Mesodermal cell (in vitro differentiated cells): ENCODE data around the gene PARD3B.

Source experiments
- H3K27ac ChIP-seq: 2 replicates; pipeline ENCODE4 v1.7.0; 2013; ENCODE audit warnings: mild to moderate bottlenecking, low read depth, low read length, moderate library complexity; ENCODE audit not compliant: severe bottlenecking
- H3K36me3 ChIP-seq: 2 replicates; pipeline ENCODE4 v1.7.1; 2013; ENCODE audit warnings: mild to moderate bottlenecking, low read length, moderate library complexity; ENCODE audit not compliant: control insufficient read depth, insufficient read depth
- H3K4me1 ChIP-seq: one replicate; pipeline ENCODE4 v1.7.1; 2013; ENCODE audit warnings: mild to moderate bottlenecking, low read length; ENCODE audit not compliant: insufficient read depth, control insufficient read depth, poor library complexity, severe bottlenecking
- H3K4me3 ChIP-seq: 2 replicates; pipeline ENCODE4 v1.7.0; 2013; ENCODE audit warnings: low read length, control low read depth, mild to moderate bottlenecking; ENCODE audit not compliant: insufficient read depth, poor library complexity, severe bottlenecking; ENCODE audit errors: extremely low read depth
- H3K9me3 ChIP-seq: 2 replicates; pipeline ENCODE4 v1.7.1; 2013; ENCODE audit warnings: mild to moderate bottlenecking, low read length, moderate library complexity; ENCODE audit not compliant: control insufficient read depth
- WGBS, 2 experiments: methylation state at CpG; one replicate each; pipeline ENCODE4 v1.1.5; 2013; ENCODE audit warnings: missing lambda C conversion rate in 2 of 2; ENCODE audit not compliant: insufficient coverage in 2 of 2; 5-methylcytosine and 5-hydroxymethylcytosine counted together

PARD3B gene

DNA sequence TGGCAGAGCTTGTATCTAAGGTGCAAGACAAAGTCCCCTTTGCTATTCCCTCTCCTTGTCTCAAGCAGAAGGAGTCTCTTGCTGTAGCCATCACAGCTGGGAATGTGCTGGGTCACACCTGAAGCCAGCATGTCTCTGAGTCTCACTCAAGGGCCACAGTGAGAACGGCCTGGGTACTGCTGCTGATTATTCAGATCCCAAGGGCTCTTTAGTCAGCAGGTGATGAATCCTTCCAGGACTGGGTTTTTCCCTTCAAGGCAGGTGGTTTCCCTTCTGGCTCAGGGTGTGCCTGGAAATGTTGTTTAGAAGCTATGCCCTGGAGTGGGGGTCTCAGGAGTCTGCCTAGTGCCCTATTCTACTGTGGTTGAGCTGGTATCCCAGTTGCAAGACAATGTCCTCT, 356.3 kb downstream of the PARD3B start:
- no peak overlapping the region for H3K27ac ChIP-seq
- 44 to 45% methylated on average over 1 of the region's 1 CpG for WGBS, 2 experiments
- no peaks in the 10 kb centered on the region for H3K9me3 ChIP-seq
- no peak overlapping the region for H3K4me3 ChIP-seq
- H3K36me3 ChIP-seq = no peaks in the 10 kb centered on the region
- H3K4me1 ChIP-seq = peaks cover 6% of the 10 kb centered on the region

DNA sequence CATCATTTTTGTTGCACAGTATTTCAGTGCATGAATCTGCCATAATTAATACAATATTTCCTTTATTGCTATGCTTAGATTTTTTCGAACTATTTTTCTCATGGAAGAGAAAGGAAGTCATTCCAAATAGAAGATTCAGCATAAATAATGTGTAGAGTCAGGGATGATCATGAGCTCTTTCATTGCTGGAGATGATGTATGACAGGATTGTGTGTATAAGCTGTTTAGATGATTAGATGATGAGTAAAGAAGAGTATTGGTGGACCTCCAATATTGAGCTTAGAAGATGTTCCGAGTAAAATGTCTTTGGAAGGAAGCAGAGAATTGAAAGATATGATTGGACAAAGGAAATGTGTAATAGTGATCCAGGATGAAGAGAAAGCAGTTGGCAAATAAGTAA, 364.5 kb downstream of the PARD3B start:
- Histone ChIP-seq H3K9me3 (no peaks in the 10 kb centered on the region), H3K36me3 (no peaks in the 10 kb centered on the region), H3K4me1 (no peaks in the 10 kb centered on the region), H3K4me3 (no peak overlapping the region), H3K27ac (no peak overlapping the region)
- 80 to 93% methylated on average over 1 of the region's 2 CpGs for WGBS, 2 experiments

DNA sequence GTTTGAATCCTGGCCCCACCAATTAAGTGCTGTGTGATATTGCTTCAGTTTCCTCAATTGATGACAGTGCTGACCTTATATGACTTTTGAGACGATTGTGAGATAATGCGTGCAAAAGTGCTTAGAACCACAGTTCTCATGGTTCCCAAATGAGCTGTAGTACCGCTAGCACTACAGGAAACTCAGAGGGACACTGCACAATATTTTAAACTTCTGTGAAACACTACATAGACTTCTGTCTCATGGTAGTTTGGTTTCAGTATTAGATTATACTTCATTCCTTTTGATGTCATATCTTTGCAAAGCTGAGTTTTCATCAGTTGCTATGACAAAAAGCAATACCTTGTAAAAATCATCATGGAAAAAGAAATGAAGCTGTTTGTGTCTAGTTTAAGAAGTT, 368.0 kb downstream of the PARD3B start:
- no peaks in the 10 kb centered on the region for H3K9me3 ChIP-seq
- H3K36me3 ChIP-seq = no peaks in the 10 kb centered on the region
- 96 to 100% methylated on average over 2 to 3 of the region's 3 CpGs for WGBS, 2 experiments
- no peak overlapping the region for H3K27ac ChIP-seq
- no peaks in the 10 kb centered on the region for H3K4me1 ChIP-seq
- no peak overlapping the region for H3K4me3 ChIP-seq

DNA sequence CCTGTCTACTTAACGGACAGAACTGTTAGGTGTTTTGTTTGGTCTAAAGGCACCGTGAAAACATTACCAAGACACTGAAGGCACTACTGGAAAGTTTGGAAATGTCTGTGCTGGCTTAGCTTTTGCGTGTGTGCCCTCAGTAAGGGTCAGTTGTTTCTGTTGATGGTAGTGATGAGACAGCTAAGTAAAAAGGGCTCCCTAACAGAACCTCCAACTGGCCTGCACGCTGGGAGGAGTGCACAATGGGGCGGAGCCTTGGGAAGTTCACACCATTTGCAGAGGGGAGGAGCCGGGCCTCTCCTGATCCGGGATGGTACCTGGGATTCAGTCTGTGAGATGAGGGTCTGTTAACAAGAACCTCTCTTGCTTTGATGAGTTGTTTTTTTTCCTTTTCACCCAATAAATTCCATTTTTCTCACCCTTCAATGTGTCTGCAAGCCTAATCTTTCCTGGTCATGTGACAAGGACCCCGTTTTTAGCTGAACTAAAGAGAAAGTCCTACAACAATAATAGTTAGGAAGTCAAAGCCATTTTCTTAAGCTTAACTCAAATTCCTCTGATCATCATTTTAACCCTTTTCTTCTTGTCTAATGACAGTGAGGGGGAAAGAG, 368.7 kb downstream of the PARD3B start:
- WGBS, 2 experiments = 77 to 93% methylated on average over 3 of the region's 8 CpGs
- Histone ChIP-seq H3K9me3 (no peaks in the 10 kb centered on the region), H3K27ac (no peak overlapping the region), H3K4me1 (no peaks in the 10 kb centered on the region), H3K4me3 (no peak overlapping the region), H3K36me3 (no peaks in the 10 kb centered on the region)

DNA sequence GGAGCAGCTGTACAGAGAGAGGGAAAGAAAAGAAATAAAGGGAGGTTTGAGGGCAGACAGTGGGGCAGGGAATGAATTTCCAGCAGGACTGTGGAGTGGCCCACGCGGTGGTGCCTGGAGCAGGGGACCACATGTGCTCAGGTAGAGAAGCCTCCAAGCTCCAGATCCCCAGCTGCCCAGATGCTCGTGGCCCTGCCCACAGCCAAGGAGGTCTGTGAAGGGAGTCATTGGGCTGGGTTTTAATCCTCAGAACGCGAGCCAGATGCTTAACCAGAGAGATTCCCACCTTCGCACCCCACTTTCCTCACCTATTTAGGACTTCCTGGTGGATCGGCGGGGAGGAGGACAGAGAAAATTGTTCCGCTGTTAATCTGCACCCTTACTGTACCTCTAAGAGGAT, 369.4 kb downstream of the PARD3B start:
- H3K4me3 ChIP-seq = no peak overlapping the region
- H3K36me3 ChIP-seq = no peaks in the 10 kb centered on the region
- no peaks in the 10 kb centered on the region for H3K4me1 ChIP-seq
- 89 to 100% methylated on average over 3 of the region's 9 CpGs for WGBS, 2 experiments
- H3K9me3 ChIP-seq = no peaks in the 10 kb centered on the region
- H3K27ac ChIP-seq = no peak overlapping the region

DNA sequence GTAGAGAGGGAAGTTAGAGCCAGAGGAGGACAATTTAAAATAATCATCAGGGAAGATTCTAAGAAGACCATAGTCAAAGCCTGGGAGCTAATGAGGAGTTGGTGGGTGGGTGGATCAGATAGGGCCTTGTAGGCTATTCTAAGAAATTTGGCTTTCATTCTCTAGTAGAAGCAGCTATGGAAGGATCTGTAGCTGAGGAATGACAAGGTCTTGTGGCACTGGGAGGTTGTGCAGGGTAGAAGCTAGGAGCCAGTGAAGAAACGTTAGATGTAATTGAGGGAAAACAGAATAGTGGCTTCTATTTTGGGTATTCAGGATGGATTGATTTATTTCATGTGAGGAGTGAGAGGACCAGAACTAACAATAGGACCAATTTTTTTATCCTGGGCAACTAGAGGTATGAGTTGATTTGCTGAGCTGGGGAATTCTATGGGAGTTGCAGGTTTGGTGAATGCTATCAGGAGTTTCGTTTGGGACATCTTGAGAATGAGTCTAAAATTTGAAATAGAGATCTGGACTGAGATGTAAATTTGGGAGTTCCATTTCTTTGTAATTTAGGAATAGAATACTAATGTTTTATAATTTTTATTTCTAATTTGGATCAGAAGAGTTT, 371.9 kb downstream of the PARD3B start:
- 75 to 80% methylated on average over 1 to 2 of the region's 2 CpGs for WGBS, 2 experiments
- Histone ChIP-seq H3K36me3 (no peaks in the 10 kb centered on the region), H3K4me1 (no peaks in the 10 kb centered on the region), H3K27ac (no peak overlapping the region), H3K4me3 (no peak overlapping the region), H3K9me3 (no peaks in the 10 kb centered on the region)

DNA sequence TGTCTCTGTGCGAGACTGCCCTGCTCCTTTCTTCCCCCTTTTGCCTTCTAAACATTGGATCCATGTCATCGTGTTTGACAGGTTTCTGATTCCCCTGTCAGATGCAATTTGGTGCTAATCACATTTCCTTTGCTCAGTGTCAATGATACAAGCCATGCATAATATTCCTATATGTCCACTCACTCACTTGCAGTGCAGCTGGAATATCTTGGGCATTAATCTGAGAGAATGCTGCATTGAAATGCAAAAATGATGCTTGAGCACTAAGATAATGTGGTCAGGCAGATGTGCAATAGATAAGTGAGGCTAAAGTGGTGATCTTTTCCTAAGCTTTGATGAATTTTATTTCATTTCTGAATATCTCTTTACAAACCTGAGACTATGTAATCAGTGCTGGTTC, 375.5 kb downstream of the PARD3B start:
- Histone ChIP-seq H3K9me3 (no peaks in the 10 kb centered on the region), H3K4me1 (no peaks in the 10 kb centered on the region), H3K36me3 (no peaks in the 10 kb centered on the region), H3K4me3 (no peak overlapping the region), H3K27ac (no peak overlapping the region)
- 80 to 83% methylated on average over 2 of the region's 2 CpGs for WGBS, 2 experiments

DNA sequence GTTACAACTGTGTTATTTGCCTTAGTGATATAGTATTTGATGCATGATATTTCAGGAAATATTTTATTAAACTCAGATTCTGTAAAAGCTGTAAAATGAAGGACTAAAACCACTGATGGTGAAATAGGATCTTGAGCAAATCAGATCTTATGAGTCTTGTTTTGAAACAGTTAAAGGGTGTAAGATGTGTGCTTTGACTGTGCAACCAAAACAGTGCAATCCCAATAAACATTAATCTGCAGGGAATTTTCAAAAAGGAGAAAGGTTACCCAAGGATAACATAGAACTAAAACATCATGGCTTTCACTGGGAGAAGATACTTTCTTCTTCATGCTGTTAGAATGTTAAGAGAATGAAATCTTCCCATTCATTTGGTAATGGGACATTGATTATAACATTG, 378.7 kb downstream of the PARD3B start:
- H3K27ac ChIP-seq = no peak overlapping the region
- no peaks in the 10 kb centered on the region for H3K36me3 ChIP-seq
- no peaks in the 10 kb centered on the region for H3K4me1 ChIP-seq
- H3K9me3 ChIP-seq = no peaks in the 10 kb centered on the region
- no peak overlapping the region for H3K4me3 ChIP-seq

DNA sequence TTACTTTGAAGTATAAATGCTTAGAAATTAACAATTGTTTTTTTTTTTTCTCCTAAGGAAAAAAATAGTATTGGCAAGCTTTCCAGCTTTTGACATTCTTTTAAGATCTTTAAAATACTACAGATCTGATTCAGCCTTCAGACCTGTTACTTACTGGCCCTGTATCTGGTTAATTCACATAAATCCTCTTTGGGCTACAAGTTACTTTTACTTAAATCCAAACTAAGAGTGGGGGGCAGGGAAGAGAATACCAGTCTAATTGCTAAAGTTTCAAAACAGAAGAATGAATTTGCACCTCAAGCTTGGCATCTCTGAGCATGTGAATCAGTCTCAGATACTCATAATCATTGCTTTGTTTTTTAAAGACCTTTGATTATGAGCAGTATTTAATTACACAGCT, 386.3 kb downstream of the PARD3B start:
- Histone ChIP-seq H3K4me3 (no peak overlapping the region), H3K36me3 (no peaks in the 10 kb centered on the region), H3K27ac (no peak overlapping the region), H3K9me3 (no peaks in the 10 kb centered on the region), H3K4me1 (no peaks in the 10 kb centered on the region)

DNA sequence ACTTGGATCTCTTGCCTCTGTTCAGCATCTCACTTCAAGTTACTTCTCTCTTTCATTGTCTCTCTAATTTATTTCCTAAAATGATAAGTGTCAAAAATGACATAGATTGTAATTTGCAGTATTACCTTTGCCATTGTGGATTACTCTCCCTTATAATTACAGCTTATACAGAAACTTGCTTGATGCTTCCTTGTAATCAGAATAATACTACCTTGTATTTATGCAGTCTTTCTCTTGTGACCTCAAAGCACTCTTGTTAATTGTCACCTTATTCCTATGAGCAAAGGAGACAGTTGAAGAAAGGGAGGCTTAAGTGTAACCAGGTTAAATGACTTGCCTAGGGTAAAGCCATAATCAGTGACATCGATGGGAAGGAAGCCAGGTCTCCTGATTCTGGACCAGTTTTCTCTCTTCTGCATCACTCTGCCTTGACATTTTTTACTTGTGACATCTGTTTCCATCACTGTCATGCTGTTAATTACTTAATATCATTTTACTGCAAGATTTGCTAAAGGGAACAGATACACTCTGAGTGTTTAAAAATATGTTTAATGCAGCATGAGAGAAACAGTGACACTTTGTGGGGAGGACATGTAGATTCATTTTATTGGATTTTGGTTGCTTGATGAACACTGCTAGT, 388.6 kb downstream of the PARD3B start:
- Histone ChIP-seq H3K9me3 (no peaks in the 10 kb centered on the region), H3K4me3 (no peak overlapping the region), H3K36me3 (no peaks in the 10 kb centered on the region), H3K27ac (no peak overlapping the region), H3K4me1 (no peaks in the 10 kb centered on the region)
- WGBS, 2 experiments = 100% methylated on average over 1 of the region's 1 CpG; no CpG with 5 or more reads in 1 of the 2 experiments

DNA sequence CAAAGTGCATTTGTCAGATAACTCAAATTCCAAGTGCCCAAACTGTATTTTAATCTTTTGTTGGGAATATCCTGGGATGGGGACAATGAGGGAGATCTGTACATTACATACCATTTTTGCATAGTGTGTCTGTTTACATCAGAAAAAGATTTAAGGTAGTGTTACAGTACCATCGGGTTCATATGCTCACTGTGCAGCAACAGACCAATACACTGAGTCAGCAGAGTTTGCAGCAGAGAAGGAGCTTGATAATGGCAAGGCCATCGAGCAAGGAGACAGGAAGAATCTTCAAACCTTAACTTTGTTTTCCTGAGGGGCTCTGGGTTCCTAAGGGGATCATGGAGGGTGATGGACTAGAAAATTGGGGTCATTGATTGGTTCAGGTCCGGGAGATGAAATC, 399.7 kb downstream of the PARD3B start:
- WGBS, 2 experiments = 90% methylated on average over 2 of the region's 3 CpGs; no CpG with 5 or more reads in 1 of the 2 experiments
- Histone ChIP-seq H3K9me3 (peaks cover 14% of the 10 kb centered on the region), H3K27ac (no peak overlapping the region), H3K4me1 (no peaks in the 10 kb centered on the region), H3K36me3 (no peaks in the 10 kb centered on the region), H3K4me3 (no peak overlapping the region)
